DND-41 (cell line): ENCODE data around the gene PEX14.

ENCODE experiments used
- ATAC-seq: fragments of 200-7000 bp; cut with Tn5 transposase; 3 replicates; pipeline ENCODE4 v1.9.1; 2021; ENCODE audit warnings: low read depth; ENCODE audit not compliant: insufficient read depth
- DNase-seq: peaks from one replicate; pipeline ENCODE4 v3.0.0-alpha.2; 2020
- H2AFZ ChIP-seq: 2 replicates; pipeline ENCODE4 v1.6.0; 2012; ENCODE audit warnings: low read depth, low read length
- H3K27ac ChIP-seq: 2 replicates; pipeline ENCODE4 v1.5.1; 2012; ENCODE audit warnings: low read length, inconsistent platforms
- H3K27me3 ChIP-seq: fragments of 200-600 bp; sonication (generic); 2 replicates; pipeline ENCODE4 v1.6.0; 2012; ENCODE audit warnings: low read length, mild to moderate bottlenecking, inconsistent platforms; ENCODE audit not compliant: insufficient read depth, poor library complexity
- H3K36me3 ChIP-seq: 2 replicates; pipeline ENCODE4 v1.5.1; 2012; ENCODE audit warnings: low read length, inconsistent platforms; ENCODE audit not compliant: insufficient read depth
- H3K4me1 ChIP-seq: 2 replicates; pipeline ENCODE4 v1.5.1; 2012; ENCODE audit warnings: mild to moderate bottlenecking, low read length; ENCODE audit not compliant: insufficient read depth
- H3K4me2 ChIP-seq: 2 replicates; pipeline ENCODE4 v1.6.0; 2012; ENCODE audit warnings: mild to moderate bottlenecking, moderate library complexity, low read length, inconsistent platforms; ENCODE audit not compliant: insufficient read depth
- H3K4me3 ChIP-seq, 2 experiments: fragments of 200-600 bp in 1 of 2; shearing (Covaris generic) in 1 of 2; 2 replicates each; pipeline ENCODE4 v1.5.1; 2012 to 2016; ENCODE audit warnings: inconsistent platforms in 2 of 2, low read length in 2 of 2, mild to moderate bottlenecking in 2 of 2, low read depth in 1 of 2, moderate library complexity in 1 of 2
- H3K79me2 ChIP-seq: 2 replicates; pipeline ENCODE4 v1.6.0; 2012; ENCODE audit warnings: low read length, inconsistent platforms; ENCODE audit not compliant: insufficient read depth
- H3K9ac ChIP-seq: 2 replicates; pipeline ENCODE4 v1.6.0; 2012; ENCODE audit warnings: low read depth, mild to moderate bottlenecking, inconsistent platforms, low read length, moderate library complexity
- H3K9me3 ChIP-seq: 2 replicates; pipeline ENCODE4 v1.5.1; 2012; ENCODE audit warnings: low read length, moderate library complexity, mild to moderate bottlenecking, inconsistent platforms; ENCODE audit not compliant: insufficient read depth, severe bottlenecking
- H4K20me1 ChIP-seq: 2 replicates; pipeline ENCODE4 v1.6.0; 2012; ENCODE audit warnings: low read length; ENCODE audit not compliant: insufficient read depth
- CTCF ChIP-seq: IDR thresholded peaks from 2 replicates; pipeline ENCODE4 v1.5.1; 2012; ENCODE audit warnings: borderline replicate concordance, low read length, moderate library complexity, mild to moderate bottlenecking; ENCODE audit not compliant: poor library complexity, severe bottlenecking; ENCODE audit errors: extremely low read depth
- EZH2 ChIP-seq: IDR thresholded peaks from 3 replicates; pipeline ENCODE4 v1.6.1; 2012; ENCODE audit warnings: borderline replicate concordance, low read depth, mild to moderate bottlenecking, moderate library complexity, low read length, inconsistent platforms; ENCODE audit not compliant: severe bottlenecking

Gene PEX14

GRCh38 chr1:10640843-10641553, 166.2 kb downstream of the PEX14 start:
- Histone ChIP-seq H2AFZ (no peak overlapping the region), H3K4me3 (no peak overlapping the region), H3K9ac (no peak overlapping the region), H3K79me2 (no peaks in the 10 kb centered on the region), H3K4me1 (no peaks in the 10 kb centered on the region), H3K9me3 (no peaks in the 10 kb centered on the region), H3K4me2 (no peak overlapping the region), H3K27ac (no peak overlapping the region), H3K36me3 (peaks cover 9% of the 10 kb centered on the region), H4K20me1 (no peaks in the 10 kb centered on the region; the same call in 1 of the 2 replicates), H3K27me3 (no peaks in the 10 kb centered on the region)
- no peak for ATAC-seq
- DNase-seq: no peak
- TF ChIP-seq EZH2 (no peak), CTCF (no peak)

GRCh38 chr1:10641976-10642375, 167.2 kb downstream of the PEX14 start:
- H3K27me3 ChIP-seq: no peaks in the 10 kb centered on the region
- peaks cover 16% of the 10 kb centered on the region for H3K36me3 ChIP-seq
- H3K4me2 ChIP-seq: no peak overlapping the region
- no peaks in the 10 kb centered on the region for H3K4me1 ChIP-seq
- no peaks in the 10 kb centered on the region for H3K79me2 ChIP-seq
- ATAC-seq: no peak
- TF ChIP-seq EZH2 (no peak), CTCF (no peak)
- H3K9ac ChIP-seq: no peak overlapping the region
- DNase-seq: no peak
- no peaks in the 10 kb centered on the region for H3K9me3 ChIP-seq
- no peak overlapping the region for H3K4me3 ChIP-seq
- H3K27ac ChIP-seq: no peak overlapping the region
- H2AFZ ChIP-seq: no peak overlapping the region
- no peaks in the 10 kb centered on the region; the same call in 1 of the 2 replicates for H4K20me1 ChIP-seq

- DNase-seq (no peak), ATAC-seq (no peak)
- Histone ChIP-seq H3K4me3 (no peak overlapping the region), H3K36me3 (peaks cover 20% of the 10 kb centered on the region), H4K20me1 (no peaks in the 10 kb centered on the region; the same call in 1 of the 2 replicates), H3K27me3 (no peaks in the 10 kb centered on the region), H3K9me3 (no peaks in the 10 kb centered on the region), H3K79me2 (no peaks in the 10 kb centered on the region), H3K4me1 (no peaks in the 10 kb centered on the region), H3K4me2 (no peak overlapping the region), H3K9ac (no peak overlapping the region), H3K27ac (no peak overlapping the region), H2AFZ (no peak overlapping the region)
- no peak for TF ChIP-seq EZH2
- TF ChIP-seq CTCF: no peak
Observed at GRCh38 chr1:10642403-10643080, 167.8 kb downstream of the PEX14 start.
